GM23338 (cell line): ENCODE data around the gene STOM. TPM values are rescaled to one million over a fixed set of nuclear protein-coding genes. Genes with fewer than 3 reads are reported as not detected.

ENCODE experiments used
- ATAC-seq: fragments of 200-7000 bp; cut with Tn5 transposase; 3 replicates; pipeline ENCODE4 v1.9.1; 2020
- DNase-seq: peaks from one replicate; pipeline ENCODE4 v3.0.0-alpha.2; 2015; ENCODE audit warnings: low spot score
- H2AFZ ChIP-seq: fragments of 200-600 bp; sonication (generic); 2 replicates; pipeline ENCODE4 v1.8.0; 2016; ENCODE audit warnings: antibody characterized with exemption, mild to moderate bottlenecking, moderate library complexity
- H3F3A ChIP-seq: fragments of 200-600 bp; sonication (generic); replicated peaks from 2 replicates; pipeline ENCODE4 v1.8.0; 2017; ENCODE audit warnings: antibody characterized with exemption, mixed run types, low read depth
- H3K27ac ChIP-seq: fragments of 200-600 bp; sonication (generic); 2 replicates; pipeline ENCODE4 v1.6.1; 2016; ENCODE audit warnings: low read depth
- H3K27me3 ChIP-seq: fragments of 200-600 bp; sonication (generic); 2 replicates; pipeline ENCODE4 v1.8.0; 2016; ENCODE audit warnings: mild to moderate bottlenecking, mixed run types, moderate library complexity; ENCODE audit not compliant: insufficient read depth
- H3K36me3 ChIP-seq: fragments of 200-600 bp; sonication (generic); 2 replicates; pipeline ENCODE4 v1.8.0; 2016; ENCODE audit warnings: mild to moderate bottlenecking; ENCODE audit not compliant: insufficient read depth
- H3K4me1 ChIP-seq: fragments of 200-600 bp; sonication (generic); 2 replicates; pipeline ENCODE4 v1.8.0; 2016; ENCODE audit warnings: mild to moderate bottlenecking, moderate library complexity; ENCODE audit not compliant: insufficient read depth
- H3K4me2 ChIP-seq: fragments of 200-600 bp; sonication (generic); 2 replicates; pipeline ENCODE4 v1.7.1; 2017; ENCODE audit warnings: mixed run types
- H3K4me3 ChIP-seq: fragments of 200-600 bp; sonication (generic); 2 replicates; pipeline ENCODE4 v1.6.1; 2016; ENCODE audit warnings: mixed run types
- H3K79me2 ChIP-seq: fragments of 200-600 bp; sonication (generic); replicated peaks from 2 replicates; pipeline ENCODE4 v1.8.0; 2017; ENCODE audit warnings: mild to moderate bottlenecking; ENCODE audit not compliant: insufficient read depth
- H3K9me2 ChIP-seq: fragments of 200-600 bp; sonication (generic); 2 replicates; pipeline ENCODE4 v1.8.0; 2017; ENCODE audit not compliant: insufficient read depth
- H4K20me1 ChIP-seq: fragments of 200-600 bp; sonication (generic); replicated peaks from 2 replicates; pipeline ENCODE4 v1.8.0; 2017; ENCODE audit warnings: mild to moderate bottlenecking; ENCODE audit not compliant: insufficient read depth
- H3K27ac Mint-ChIP-seq: 2 replicates; pipeline ENCODE4 v1.8.0; 2020; ENCODE audit warnings: inconsistent platforms, mild to moderate bottlenecking, moderate library complexity, mixed read lengths
- H3K27me3 Mint-ChIP-seq: 3 replicates; pipeline ENCODE4 v1.8.0; 2022; ENCODE audit warnings: low read depth, mild to moderate bottlenecking, moderate library complexity, mixed read lengths, inconsistent platforms; ENCODE audit not compliant: insufficient read depth, poor library complexity
- H3K36me3 Mint-ChIP-seq: 3 replicates; pipeline ENCODE4 v1.8.0; 2021; ENCODE audit warnings: low read depth, mild to moderate bottlenecking, inconsistent platforms, moderate library complexity, mixed read lengths
- H3K4me1 Mint-ChIP-seq: 3 replicates; pipeline ENCODE4 v1.8.0; 2020; ENCODE audit warnings: mild to moderate bottlenecking, inconsistent platforms, mixed read lengths
- H3K4me3 Mint-ChIP-seq: 3 replicates; pipeline ENCODE4 v1.8.0; 2021; ENCODE audit warnings: moderate library complexity, mild to moderate bottlenecking, inconsistent platforms, mixed read lengths
- H3K9me3 Mint-ChIP-seq: 3 replicates; pipeline ENCODE4 v1.8.0; 2020; ENCODE audit warnings: moderate library complexity, mild to moderate bottlenecking, inconsistent platforms, mixed read lengths
- CTCF ChIP-seq, 2 experiments: fragments of 200-600 bp in 1 of 2; sonication (generic) in 1 of 2; conservative IDR thresholded peaks; 2 replicates each; pipeline versions ENCODE4 v1.5.1 to v1.6.1; 2016 to 2017; ENCODE audit warnings: antibody characterized with exemption in 2 of 2, low read depth in 2 of 2, mild to moderate bottlenecking in 2 of 2, moderate library complexity in 1 of 2
- ETS1 ChIP-seq: IDR thresholded peaks from 2 replicates; pipeline ENCODE4 v1.6.1; 2016; ENCODE audit warnings: antibody characterized with exemption
- EZH2phosphoT487 ChIP-seq: fragments of 200-600 bp; sonication (generic); IDR thresholded peaks from one replicate; pipeline ENCODE4 v1.8.1; 2018; ENCODE audit warnings: antibody characterized with exemption; ENCODE audit not compliant: unreplicated experiment
- JUNB ChIP-seq: IDR thresholded peaks from one replicate; pipeline ENCODE4 v1.6.1; 2016; ENCODE audit warnings: antibody characterized with exemption; ENCODE audit not compliant: unreplicated experiment
- NANOG ChIP-seq: IDR thresholded peaks from 2 replicates; pipeline ENCODE4 v1.6.1; 2016; ENCODE audit warnings: antibody characterized with exemption, borderline replicate concordance
- REST ChIP-seq: IDR thresholded peaks from one replicate; pipeline ENCODE4 v1.6.1; 2018; ENCODE audit warnings: antibody characterized with exemption; ENCODE audit not compliant: unreplicated experiment
- ZNF114 ChIP-seq: fragments of 250-450 bp; sonication (Bioruptor Pico); IDR thresholded peaks from 2 replicates; pipeline ENCODE4 v1.5.0; 2020; ENCODE audit warnings: mild to moderate bottlenecking, moderate library complexity
- polyA plus RNA-seq: library from polyadenylated mRNA; unstranded; fragments of >200 nt; fragmentation: Nextera tagmentation; extraction: Ambion mirVana; gene quantifications from 2 replicates; pipeline ENCODE4 v1.2.1, GENCODE V29; 2016
- total RNA-seq: library from RNA; depleted of rRNA; stranded (reverse); fragments of >200 nt; shearing (Covaris generic); gene quantifications from 2 replicates; pipeline ENCODE4 v1.2.3, GENCODE V29; 2014

The STOM gene
- total and polyA plus RNA-seq, 2 experiments from 2014 or later: 29.4 to 51.1 TPM

- TF ChIP-seq REST (no peak), ETS1 (no peak), ZNF114 (no peak), NANOG (no peak), JUNB (no peak), EZH2phosphoT487 (no peak)
Measured at GRCh38 chr9:121380846-121381245, 10.8 kb upstream of the STOM start (continued).

- DNase-seq: no peak
- Histone ChIP-seq H3K9me2 (no peaks in the 10 kb centered on the region), H4K20me1 (no peaks in the 10 kb centered on the region), H3K4me1 (no peaks in the 10 kb centered on the region), H3K79me2 (no peaks in the 10 kb centered on the region), H3F3A (no peaks in the 10 kb centered on the region), H3K4me3 (no peak overlapping the region), H3K36me3 (no peaks in the 10 kb centered on the region), H3K27me3 (no peaks in the 10 kb centered on the region), H2AFZ (no peak overlapping the region), H3K27ac (no peak overlapping the region), H3K4me2 (no peak overlapping the region)
- TF ChIP-seq CTCF (conservative IDR thresholded peaks at IDR 0.05; ENCODE audit: low read depth in 2 of 2): peak in 1 of 2 experiments; percentile 38; a peak in 3 of 4 replicates
- TF ChIP-seq JUNB: no peak
- H3K36me3 Mint-ChIP-seq: peaks cover 8% of the 10 kb centered on the region; the same call in 1 of the 3 replicates
- H3K4me1 Mint-ChIP-seq: no peaks in the 10 kb centered on the region
- peaks cover 8% of the 10 kb centered on the region; the same call in 2 of the 3 replicates for H3K9me3 Mint-ChIP-seq
- ATAC-seq: no peak
- H3K4me3 Mint-ChIP-seq: no peak overlapping the region
- no peak overlapping the region for H3K27ac Mint-ChIP-seq
- peaks cover 6% of the 10 kb centered on the region for H3K27me3 Mint-ChIP-seq
Measured at GRCh38 chr9:121376214-121376830, 6.3 kb upstream of the STOM start.
